GM12878 (cell line): Measurements from ENCODE around the gene MAST2. TPM values are rescaled to one million over a fixed set of nuclear protein-coding genes. Genes with fewer than 3 reads are reported as not detected.

Experiments
- ATAC-seq: fragments of 200-7000 bp; cut with Tn5 transposase; 3 replicates; pipeline ENCODE4 v1.9.1; 2020; ENCODE audit warnings: mild to moderate bottlenecking, moderate library complexity
- BruUV-seq: library from RNA; stranded (reverse); fragments of 400-500 nt; replicated peaks from 2 replicates; lab custom pipeline; 2021; lab: Mats Ljungman, UMichigan
- CTCF ChIA-PET: fragments of 300-600 bp; sonication (Branson Sonifier 250); formaldehyde crosslinking; extraction: SDS; loops from one replicate; lab custom pipeline; 2021; ENCODE audit warnings: inconsistent platforms; lab: Yijun Ruan, JAX
- POLR2A ChIA-PET: fragments of 350-600 bp; formaldehyde crosslinking; extraction: SDS; loops from one replicate; lab custom pipeline; 2021; ENCODE audit warnings: inconsistent platforms; lab: Charles Lee
- RAD21 ChIA-PET: fragments of 300-600 bp; sonication (Branson Sonifier 250); formaldehyde crosslinking; loops from one replicate; lab custom pipeline; 2023; ENCODE audit warnings: antibody characterized with exemption; ENCODE audit not compliant: unreplicated experiment; lab: Charles Lee
- SMC1A ChIA-PET: fragments of 300-600 bp; sonication (Branson Sonifier 250); formaldehyde crosslinking; loops from one replicate; lab custom pipeline; 2023; ENCODE audit not compliant: unreplicated experiment, uncharacterized antibody; lab: Charles Lee
- DNase-seq: peaks from one replicate; pipeline ENCODE4 v3.0.0-alpha.2; 2011; ENCODE audit warnings: low read depth, low spot score
- FAIRE-seq: peaks from 3 replicates; lab custom pipeline; 2011; peaks lifted over from hg19 to GRCh38; lab: Jason Lieb, UNC
- H2AFZ ChIP-seq: 2 replicates; pipeline ENCODE4 v1.6.0; 2011; ENCODE audit warnings: low read depth, low read length, control low read depth; ENCODE audit not compliant: control insufficient read depth
- H3K27ac ChIP-seq: 2 replicates; pipeline ENCODE4 v1.5.1; 2011; ENCODE audit warnings: control low read depth; ENCODE audit not compliant: control insufficient read depth, insufficient read depth
- H3K27me3 ChIP-seq, 2 experiments: replicated peaks in 1 of 2; 2 replicates each; pipeline versions ENCODE4 v1.6.0 to v1.6.1; 2011; ENCODE audit warnings: low read length in 1 of 2; ENCODE audit not compliant: control insufficient read depth in 2 of 2, insufficient read depth in 2 of 2
- H3K36me3 ChIP-seq, 2 experiments: 2 replicates each; pipeline ENCODE4 v1.5.1; 2011; ENCODE audit warnings: low read length in 1 of 2; ENCODE audit not compliant: control insufficient read depth in 2 of 2, insufficient read depth in 2 of 2
- H3K4me1 ChIP-seq: 2 replicates; pipeline ENCODE4 v1.6.1; 2011; ENCODE audit warnings: mild to moderate bottlenecking, low read length, moderate library complexity, mixed read lengths; ENCODE audit not compliant: control insufficient read depth, insufficient read depth
- H3K4me2 ChIP-seq: 2 replicates; pipeline ENCODE4 v1.6.0; 2011; ENCODE audit warnings: control low read depth; ENCODE audit not compliant: control insufficient read depth, insufficient read depth
- H3K4me3 ChIP-seq: fragments of 200-600 bp; sonication (generic); 2 replicates; pipeline ENCODE4 v1.5.1; 2016
- H3K79me2 ChIP-seq: 2 replicates; pipeline ENCODE4 v1.6.0; 2011; ENCODE audit warnings: low read length; ENCODE audit not compliant: control insufficient read depth, insufficient read depth
- H3K9ac ChIP-seq: 2 replicates; pipeline ENCODE4 v1.8.0; 2011; ENCODE audit warnings: low read length, control low read depth, mixed read lengths; ENCODE audit not compliant: control insufficient read depth, insufficient read depth
- H3K9me3 ChIP-seq: replicated peaks from 3 replicates; pipeline ENCODE4 v1.5.1; 2011; ENCODE audit warnings: mild to moderate bottlenecking, low read length; ENCODE audit not compliant: control insufficient read depth, insufficient read depth
- H4K20me1 ChIP-seq: 2 replicates; pipeline ENCODE4 v1.6.0; 2011; ENCODE audit not compliant: control insufficient read depth, insufficient read depth
- CHD4 ChIP-seq: fragments of 200-600 bp; sonication (generic); IDR thresholded peaks from 2 replicates; pipeline ENCODE4 v1.6.1; 2016; ENCODE audit warnings: mild to moderate bottlenecking
- CREM ChIP-seq: IDR thresholded peaks from 2 replicates; pipeline ENCODE4 v1.6.1; 2014; ENCODE audit warnings: antibody characterized with exemption, low read depth
- DPF2 ChIP-seq: fragments of 450-650 bp; IDR thresholded peaks from 2 replicates; pipeline ENCODE4 v1.6.1; 2017; ENCODE audit warnings: mild to moderate bottlenecking
- EED ChIP-seq: sonication (generic); IDR thresholded peaks from 2 replicates; pipeline ENCODE4 v1.6.1; 2016; ENCODE audit warnings: antibody characterized with exemption, low read depth
- HCFC1 ChIP-seq: fragments of 150-350 bp; IDR thresholded peaks from 2 replicates; pipeline ENCODE4 v1.6.1; 2014; ENCODE audit warnings: low read length
- IRF4 ChIP-seq: IDR thresholded peaks from 2 replicates; pipeline ENCODE4 v1.6.1; 2011; ENCODE audit warnings: low read depth, low read length
- KAT2A ChIP-seq: conservative IDR thresholded peaks from 2 replicates; pipeline ENCODE4 v1.6.1; 2011; ENCODE audit warnings: low read depth, low read length; ENCODE audit not compliant: control insufficient read depth
- KLF5 ChIP-seq: fragments of 450-650 bp; IDR thresholded peaks from 2 replicates; pipeline ENCODE4 v1.6.1; 2014; ENCODE audit warnings: mild to moderate bottlenecking; ENCODE audit not compliant: partially characterized antibody
- LARP7 ChIP-seq: fragments of 450-650 bp; IDR thresholded peaks from 2 replicates; pipeline ENCODE4 v1.6.1; 2017; ENCODE audit warnings: mild to moderate bottlenecking
- MEF2A ChIP-seq: IDR thresholded peaks from 2 replicates; pipeline ENCODE4 v1.6.1; 2011; ENCODE audit warnings: low read depth, mild to moderate bottlenecking, low read length, moderate library complexity; ENCODE audit not compliant: insufficient read depth
- NR2F1 ChIP-seq: fragments of 450-650 bp; conservative IDR thresholded peaks from 2 replicates; pipeline ENCODE4 v1.6.1; 2017; ENCODE audit warnings: mild to moderate bottlenecking
- POU2F2 ChIP-seq: IDR thresholded peaks from 3 replicates; pipeline ENCODE4 v1.6.1; 2011; ENCODE audit warnings: low read depth, mild to moderate bottlenecking, low read length, borderline replicate concordance
- RAD21 ChIP-seq: IDR thresholded peaks from 2 replicates; pipeline ENCODE4 v1.6.1; 2011; ENCODE audit warnings: mild to moderate bottlenecking, low read depth, low read length, moderate library complexity; ENCODE audit not compliant: insufficient read depth
- SMARCA5 ChIP-seq: fragments of 450-650 bp; IDR thresholded peaks from 2 replicates; pipeline ENCODE4 v1.6.1; 2017; ENCODE audit warnings: mild to moderate bottlenecking
- STAT1 ChIP-seq: fragments of 450-650 bp; conservative IDR thresholded peaks from 2 replicates; pipeline ENCODE4 v1.6.1; 2014; ENCODE audit warnings: antibody characterized with exemption, mild to moderate bottlenecking
- TAF1 ChIP-seq: IDR thresholded peaks from 2 replicates; pipeline ENCODE4 v1.6.1; 2011; ENCODE audit warnings: mild to moderate bottlenecking, low read depth, low read length, borderline replicate concordance
- WGBS: methylation state at CpG from one replicate; pipeline ENCODE4 v1.1.6; 2016; ENCODE audit warnings: low lambda C conversion rate; ENCODE audit not compliant: insufficient replicate concordance, insufficient coverage; ENCODE audit errors: missing lambda C conversion rate; 5-methylcytosine and 5-hydroxymethylcytosine counted together
- in situ Hi-C: fragments of 300-500 bp; cut with MboI; formaldehyde crosslinking; loops from 9 replicates; pipeline ENCODE4 v1.14.3; 2018; ENCODE audit warnings: mixed read lengths
- intact Hi-C: fragments of 100-400 bp; cut with micrococcal nuclease; formaldehyde crosslinking; loops from one replicate; pipeline ENCODE4 v1.14.2; 2022; ENCODE audit not compliant: unreplicated experiment
- polyA plus RNA-seq, 11 experiments: library from polyadenylated mRNA; depleted of rRNA in 4 of 11; unstranded in 6 of 11; stranded (reverse) in 5 of 11; fragments of >200 nt; fragmentation: Nextera tagmentation in 4 of 11; fragmentation: Illumina TruSeq in 1 of 11; extraction: Ambion mirVana in 4 of 11; extraction: Trizol in 1 of 11; gene quantifications; 1 replicate in 1 of 11; 2 replicates in 10 of 11; pipeline versions ENCODE4 v1.2.1 to v1.2.3, GENCODE V29; 2011 to 2016; ENCODE audit warnings: inconsistent platforms in 2 of 11, missing spikeins in 2 of 11, low read depth in 1 of 11
- total RNA-seq, 4 experiments: library from RNA; depleted of rRNA in 3 of 4; stranded (reverse); fragments of >200 nt in 3 of 4; fragmentation: Illumina TruSeq in 1 of 4; extraction: Trizol in 1 of 4; gene quantifications; 2 replicates each; pipeline versions ENCODE4 v1.2.1 to v1.2.3, GENCODE V29; 2013 to 2021
- TF ChIP-seq, protein P1 (sequence below): fragments of 150-350 bp; IDR thresholded peaks from 2 replicates; pipeline ENCODE4 v1.6.1; 2016; ENCODE audit warnings: low read depth, low read length
- TF ChIP-seq, protein P2 (sequence below): IDR thresholded peaks from 2 replicates; pipeline ENCODE4 v1.6.1; 2012; ENCODE audit warnings: low read depth, low read length, improper control_type of control experiment

The MAST2 gene
- total and polyA plus RNA-seq, 10 of the 15 experiments (the other 5 are each of a cell fraction or from before 2014, with no cell fraction given) = 1.0 to 28.7 (median 13.8) TPM

- no peaks in the 10 kb centered on the region for H3K36me3 ChIP-seq
- intact Hi-C loops = no loop called here
- no peak overlapping the region for H2AFZ ChIP-seq
- ChIA-PET RAD21 (interaction anchor here (0.6 kb wide), 1 partner anchor 70 kb away, joined by 4 read pairs; no protein-coding TSS in a partner anchor), CTCF (no interaction called here), POLR2A (interaction anchor here (0.9 kb wide), 1 partner anchor 9 kb away, joined by 3 read pairs; no protein-coding TSS in a partner anchor), SMC1A (interaction anchor here (0.8 to 1.7 kb wide), 5 partner anchors 8 to 126 kb away, joined by 3 to 5 read pairs (median 4); no protein-coding TSS in a partner anchor)
- in situ Hi-C loops = no loop called here
- H3K9ac ChIP-seq = no peak overlapping the region
- ATAC-seq (no peak), FAIRE-seq (no peak), DNase-seq (no peak)
- H3K4me1 ChIP-seq = peaks cover 9% of the 10 kb centered on the region
- 98% methylated on average over 3 of the region's 3 CpGs for WGBS
- BruUV-seq = no TSS peak
- H3K79me2 ChIP-seq = no peaks in the 10 kb centered on the region; the same call in 1 of the 2 replicates
- H3K4me2 ChIP-seq = no peak overlapping the region
- no peaks in the 10 kb centered on the region for H3K9me3 ChIP-seq
- TF ChIP-seq CHD4 = no peak
- TF ChIP-seq DPF2 = no peak
- TF ChIP-seq EED = no peak
- TF ChIP-seq LARP7 = no peak
- TF ChIP-seq KLF5 = no peak
- TF ChIP-seq MEF2A = no peak
- TF ChIP-seq, protein P1, sequence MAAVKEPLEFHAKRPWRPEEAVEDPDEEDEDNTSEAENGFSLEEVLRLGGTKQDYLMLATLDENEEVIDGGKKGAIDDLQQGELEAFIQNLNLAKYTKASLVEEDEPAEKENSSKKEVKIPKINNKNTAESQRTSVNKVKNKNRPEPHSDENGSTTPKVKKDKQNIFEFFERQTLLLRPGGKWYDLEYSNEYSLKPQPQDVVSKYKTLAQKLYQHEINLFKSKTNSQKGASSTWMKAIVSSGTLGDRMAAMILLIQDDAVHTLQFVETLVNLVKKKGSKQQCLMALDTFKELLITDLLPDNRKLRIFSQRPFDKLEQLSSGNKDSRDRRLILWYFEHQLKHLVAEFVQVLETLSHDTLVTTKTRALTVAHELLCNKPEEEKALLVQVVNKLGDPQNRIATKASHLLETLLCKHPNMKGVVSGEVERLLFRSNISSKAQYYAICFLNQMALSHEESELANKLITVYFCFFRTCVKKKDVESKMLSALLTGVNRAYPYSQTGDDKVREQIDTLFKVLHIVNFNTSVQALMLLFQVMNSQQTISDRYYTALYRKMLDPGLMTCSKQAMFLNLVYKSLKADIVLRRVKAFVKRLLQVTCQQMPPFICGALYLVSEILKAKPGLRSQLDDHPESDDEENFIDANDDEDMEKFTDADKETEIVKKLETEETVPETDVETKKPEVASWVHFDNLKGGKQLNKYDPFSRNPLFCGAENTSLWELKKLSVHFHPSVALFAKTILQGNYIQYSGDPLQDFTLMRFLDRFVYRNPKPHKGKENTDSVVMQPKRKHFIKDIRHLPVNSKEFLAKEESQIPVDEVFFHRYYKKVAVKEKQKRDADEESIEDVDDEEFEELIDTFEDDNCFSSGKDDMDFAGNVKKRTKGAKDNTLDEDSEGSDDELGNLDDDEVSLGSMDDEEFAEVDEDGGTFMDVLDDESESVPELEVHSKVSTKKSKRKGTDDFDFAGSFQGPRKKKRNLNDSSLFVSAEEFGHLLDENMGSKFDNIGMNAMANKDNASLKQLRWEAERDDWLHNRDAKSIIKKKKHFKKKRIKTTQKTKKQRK = no peak
- TF ChIP-seq KAT2A = no peak
- no peak for TF ChIP-seq STAT1
- TF ChIP-seq RAD21 = no peak
- no peak for TF ChIP-seq POU2F2
- TF ChIP-seq CREM = no peak
- no peak for TF ChIP-seq SMARCA5
- TF ChIP-seq TAF1 = no peak
- TF ChIP-seq NR2F1 = no peak
- no peak for TF ChIP-seq HCFC1
- TF ChIP-seq, protein P2, sequence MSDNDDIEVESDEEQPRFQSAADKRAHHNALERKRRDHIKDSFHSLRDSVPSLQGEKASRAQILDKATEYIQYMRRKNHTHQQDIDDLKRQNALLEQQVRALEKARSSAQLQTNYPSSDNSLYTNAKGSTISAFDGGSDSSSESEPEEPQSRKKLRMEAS = no peak
- TF ChIP-seq IRF4 = no peak
- no peak overlapping the region for H3K4me3 ChIP-seq
- no peak overlapping the region for H3K27ac ChIP-seq
- H4K20me1 ChIP-seq = no peaks in the 10 kb centered on the region
- H3K27me3 ChIP-seq = no peaks in the 10 kb centered on the region
Measured at GRCh38 chr1:45859221-45859620, 55.8 kb downstream of the MAST2 start.
